Cardiac muscle cell (in vitro differentiated cells and primary cell): ENCODE measurements around the gene ZMIZ2. TPM values are rescaled to one million over a fixed set of nuclear protein-coding genes. Genes with fewer than 3 reads are reported as not detected.
"Not testable (repeated sequence)": the region's sequence is repeated elsewhere in the genome, so short reads cannot be mapped to it uniquely, and the experiment has no call there.

Experiments
- DNase-seq, 2 donors: peaks; one replicate each; pipeline versions ENCODE4 v3.0.0 to v3.0.0-alpha.2; 2010 to 2017; ENCODE audit warnings: low read depth in 1 of 2, low spot score in 1 of 2
- H3K27ac ChIP-seq: fragments of 200-600 bp; sonication (generic); 2 replicates; pipeline ENCODE4 v1.5.1; 2016
- H3K27me3 ChIP-seq: fragments of 200-600 bp; sonication (generic); 2 replicates; pipeline ENCODE4 v1.6.0; 2016; ENCODE audit warnings: control low read depth
- H3K36me3 ChIP-seq: fragments of 200-600 bp; sonication (generic); 2 replicates; pipeline ENCODE4 v1.5.1; 2016; ENCODE audit warnings: control low read depth
- H3K4me1 ChIP-seq: fragments of 200-600 bp; sonication (generic); 2 replicates; pipeline ENCODE4 v1.8.1; 2017; ENCODE audit warnings: low read depth, mild to moderate bottlenecking, mixed run types
- H3K4me3 ChIP-seq: fragments of 200-600 bp; sonication (generic); 2 replicates; pipeline ENCODE4 v1.5.1; 2016; ENCODE audit warnings: mild to moderate bottlenecking
- H3K9me3 ChIP-seq: fragments of 200-600 bp; sonication (generic); 2 replicates; pipeline ENCODE4 v1.5.1; 2017; ENCODE audit warnings: low read depth, mild to moderate bottlenecking, control low read depth
- CTCF ChIP-seq: IDR thresholded peaks from 2 replicates; pipeline ENCODE4 v1.5.1; 2012; ENCODE audit warnings: low read depth, mild to moderate bottlenecking, low read length
- polyA plus RNA-seq: library from polyadenylated mRNA; unstranded; fragments of >200 nt; fragmentation: Nextera tagmentation; extraction: Ambion mirVana; gene quantifications from 2 replicates; pipeline ENCODE4 v1.2.1, GENCODE V29; 2016
- total RNA-seq: library from RNA; depleted of rRNA; stranded (reverse); fragments of >200 nt; gene quantifications from 2 replicates; pipeline ENCODE4 v1.2.3, GENCODE V29; 2016

Gene ZMIZ2
- total and polyA plus RNA-seq, 2 experiments from 2014 or later = 47.7 to 58.9 TPM

- H3K9me3 ChIP-seq = no peaks in the 10 kb centered on the region
- H3K27ac ChIP-seq = peak overlapping the region; percentile 10
- peak in 1 of 2 donors; percentile 89 for DNase-seq
- no peaks in the 10 kb centered on the region for H3K4me1 ChIP-seq
- no peak overlapping the region for H3K4me3 ChIP-seq
- no peaks in the 10 kb centered on the region for H3K27me3 ChIP-seq
- H3K36me3 ChIP-seq = no peaks in the 10 kb centered on the region
- no peak for TF ChIP-seq CTCF
Measured at GRCh38 chr7:44727158-44727936, 21.3 kb upstream of the ZMIZ2 start.

- DNase-seq = no peak
- Histone ChIP-seq H3K27ac (no peak overlapping the region), H3K27me3 (no peaks in the 10 kb centered on the region), H3K4me1 (no peaks in the 10 kb centered on the region), H3K36me3 (no peaks in the 10 kb centered on the region), H3K9me3 (no peaks in the 10 kb centered on the region), H3K4me3 (no peak overlapping the region)
- TF ChIP-seq CTCF = no peak
Measured at GRCh38 chr7:44727937-44728262, 20.7 kb upstream of the ZMIZ2 start.

GRCh38 chr7:44729949-44730590 lies 18.6 kb upstream of the ZMIZ2 start:
- no peak for TF ChIP-seq CTCF
- Histone ChIP-seq H3K4me1 (no peaks in the 10 kb centered on the region), H3K4me3 (no peak overlapping the region), H3K27ac (no peak overlapping the region), H3K9me3 (no peaks in the 10 kb centered on the region), H3K27me3 (no peaks in the 10 kb centered on the region), H3K36me3 (no peaks in the 10 kb centered on the region)
- no peak for DNase-seq

- not testable (repeated sequence) for H3K27ac ChIP-seq, H3K4me3 ChIP-seq, DNase-seq, H3K9me3 ChIP-seq, H3K4me1 ChIP-seq, H3K27me3 ChIP-seq, H3K36me3 ChIP-seq
Measured at GRCh38 chr7:44732971-44733370, 15.7 kb upstream of the ZMIZ2 start.

- Histone ChIP-seq H3K9me3 (no peaks in the 10 kb centered on the region), H3K27ac (no peak overlapping the region), H3K36me3 (no peaks in the 10 kb centered on the region), H3K27me3 (no peaks in the 10 kb centered on the region), H3K4me3 (no peak overlapping the region), H3K4me1 (no peaks in the 10 kb centered on the region)
- TF ChIP-seq CTCF = no peak
- DNase-seq = peak in 1 of 2 donors; percentile 55
Measured at GRCh38 chr7:44733708-44734481, 14.8 kb upstream of the ZMIZ2 start.
